ENCODE results near the gene SLC9A8. TPM values are rescaled to one million over a fixed set of nuclear protein-coding genes. Genes with fewer than 3 reads are reported as not detected.

Gene SLC9A8
- total and polyA plus RNA-seq, 2 of the 8 experiments (the other 6 are each of a cell fraction or from before 2014, with no cell fraction given), result 3.2 to 6.2 TPM

DNA sequence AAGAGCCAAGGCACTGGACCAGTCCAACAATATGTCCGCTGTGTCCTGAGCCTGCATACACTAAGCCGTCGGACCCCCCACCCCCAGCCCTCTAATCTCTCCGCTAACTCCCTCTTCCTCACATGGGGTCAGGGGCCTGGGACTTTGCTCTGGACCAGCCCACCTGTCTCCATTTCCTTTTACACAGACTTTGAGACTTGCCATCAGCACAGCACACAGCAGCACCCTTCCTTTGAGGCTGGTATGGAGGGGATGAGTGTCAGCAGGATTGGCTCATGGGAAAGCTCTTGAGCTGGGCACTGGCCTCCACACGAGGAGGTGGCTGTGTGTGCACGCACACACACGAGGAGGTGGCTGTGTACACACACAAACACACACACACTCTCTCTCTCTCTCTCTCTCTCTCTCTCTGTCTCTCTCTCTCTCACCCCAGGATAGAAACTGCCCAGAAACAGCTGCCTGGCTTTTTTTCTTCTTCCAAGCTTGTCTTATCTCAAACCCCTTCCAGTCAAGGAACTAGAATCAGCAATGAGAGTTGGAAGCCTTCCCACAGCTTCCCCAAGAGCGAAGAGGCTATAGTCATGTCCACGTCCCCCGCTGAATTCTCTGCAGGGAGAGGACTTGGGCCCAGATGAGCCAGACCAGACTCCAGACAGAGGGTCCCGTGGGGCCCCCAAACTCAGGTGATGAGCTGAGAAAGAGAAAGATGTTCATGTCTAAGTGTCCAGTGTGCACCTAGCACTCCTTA, 18.6 kb downstream of the SLC9A8 start:
- ChIA-PET CTCF (ENCODE audit: partially characterized antibody) (interaction anchor here (1.2 to 7.7 kb wide), 5 partner anchors 14 to 223 kb away, joined by 3 to 39 read pairs (median 4); no protein-coding TSS in a partner anchor), POLR2A (ENCODE audit: partially characterized antibody) (interaction anchor here (1.1 to 1.4 kb wide), 3 partner anchors 9 to 198 kb away, joined by 3 to 5 read pairs (median 3); partner anchors contain the start of gene SLC9A8)
- no peak overlapping the region for H2AK5ac ChIP-seq (ENCODE audit: low read depth, low read length)
- no peak overlapping the region for H3K56ac ChIP-seq (replicated peaks; ENCODE audit: insufficient read length, low read depth, low read length)
- H2AFZ ChIP-seq (ENCODE audit: low read length), result no peak overlapping the region
- H4K91ac ChIP-seq (replicated peaks; ENCODE audit: insufficient read length, low read length), result no peak overlapping the region
- peaks cover 0 to 2% of the 10 kb centered on the region in 2 experiments for H4K20me1 ChIP-seq (replicated peaks in 1 of 2; ENCODE audit: control insufficient read depth in 1 of 2, insufficient read depth in 2 of 2, low read length in 2 of 2)
- H3K9ac ChIP-seq (replicated peaks in 1 of 4; ENCODE audit: extremely low read depth in 1 of 4, low read depth in 3 of 4, low read length in 3 of 4), result no peak overlapping the region
- H4K5ac ChIP-seq (ENCODE audit: insufficient read length, low read depth, low read length), result no peak overlapping the region
- DNase-seq (ENCODE audit: low read depth in 1 of 2, low spot score in 2 of 2) (no peak), FAIRE-seq (no peak)
- 92% methylated on average over 11 of the region's 11 CpGs; no CpG with 5 or more reads in 1 of the 2 experiments for WGBS, 2 experiments (ENCODE audit: extremely low coverage in 1 of 2, insufficient coverage in 1 of 2, insufficient read length in 1 of 2, insufficient replicate concordance in 2 of 2, low coverage in 1 of 2, low lambda C conversion rate in 2 of 2, missing lambda C conversion rate in 1 of 2)
- no peaks in the 10 kb centered on the region for H3K79me2 ChIP-seq (ENCODE audit: control insufficient read depth in 1 of 2, insufficient read depth in 2 of 2, low read length in 2 of 2)
- no peak overlapping the region for H2BK15ac ChIP-seq (ENCODE audit: low read length)
- no peak overlapping the region for H2BK20ac ChIP-seq (ENCODE audit: low read length)
- TF ChIP-seq SP4 (IDR thresholded peaks at IDR 0.05; ENCODE audit: low read length) (no peak), CHD1 (IDR thresholded peaks at IDR 0.05; ENCODE audit: low read depth, low read length) (no peak)
- TF ChIP-seq, protein P1, sequence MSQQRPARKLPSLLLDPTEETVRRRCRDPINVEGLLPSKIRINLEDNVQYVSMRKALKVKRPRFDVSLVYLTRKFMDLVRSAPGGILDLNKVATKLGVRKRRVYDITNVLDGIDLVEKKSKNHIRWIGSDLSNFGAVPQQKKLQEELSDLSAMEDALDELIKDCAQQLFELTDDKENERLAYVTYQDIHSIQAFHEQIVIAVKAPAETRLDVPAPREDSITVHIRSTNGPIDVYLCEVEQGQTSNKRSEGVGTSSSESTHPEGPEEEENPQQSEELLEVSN (IDR thresholded peaks at IDR 0.05), result no peak
- H3K36me3 ChIP-seq (ENCODE audit: control insufficient read depth in 2 of 4, insufficient read depth in 4 of 4, low read length in 3 of 4), result no peaks in the 10 kb centered on the region; a peak in 1 of 8 replicates
- H3K79me1 ChIP-seq (ENCODE audit: low read depth, low read length), result no peaks in the 10 kb centered on the region
- H3K27me3 ChIP-seq (replicated peaks in 1 of 4; ENCODE audit: control insufficient read depth in 3 of 4, extremely low read depth in 1 of 4, insufficient read depth in 3 of 4, low read length in 3 of 4), result no peaks in the 10 kb centered on the region
- no peak overlapping the region for H3K18ac ChIP-seq (ENCODE audit: extremely low read depth, low read length)
- no peak overlapping the region for H2BK12ac ChIP-seq (ENCODE audit: low read depth, low read length)
- no peak overlapping the region for H3K4ac ChIP-seq (replicated peaks; ENCODE audit: insufficient read length, low read depth, low read length)
- H3K23ac ChIP-seq (ENCODE audit: insufficient read length), result no peak overlapping the region
- H3K4me3 ChIP-seq (ENCODE audit: extremely low read depth in 1 of 4, insufficient read depth in 2 of 4, low read depth in 3 of 4, low read length in 4 of 4), result no peak overlapping the region
- H4K8ac ChIP-seq (ENCODE audit: extremely low read depth, insufficient read depth, low read length), result no peak overlapping the region
- H3K14ac ChIP-seq (ENCODE audit: insufficient read length), result no peak overlapping the region
- H2BK120ac ChIP-seq (replicated peaks; ENCODE audit: low read depth, low read length), result no peak overlapping the region
- H3K4me1 ChIP-seq (replicated peaks in 1 of 4; ENCODE audit: control insufficient read depth in 3 of 4, insufficient read depth in 4 of 4, low read length in 3 of 4), result peaks cover 0 to 8% (median 0%) of the 10 kb centered on the region in 4 experiments; a peak in 3 of 7 replicates
- H3K9me3 ChIP-seq (ENCODE audit: insufficient read depth in 2 of 2, low read depth in 1 of 2, low read length in 1 of 2), result no peaks in the 10 kb centered on the region
- 0 out of 2 replicates have a peak overlapping the region, but pooled peaks have one; percentile 27 for H3K27ac ChIP-seq (ENCODE audit: low read depth, low read length)
- H3K4me2 ChIP-seq (ENCODE audit: insufficient read depth in 1 of 2, low read depth in 2 of 2, low read length in 2 of 2), result no peak overlapping the region
- H2BK5ac ChIP-seq (ENCODE audit: low read depth, low read length), result 0 out of 2 replicates have a peak overlapping the region, but pooled peaks have one; percentile 21
- no peaks in the 10 kb centered on the region; the same call in 1 of the 2 replicates for H3K23me2 ChIP-seq (ENCODE audit: low read depth, low read length)

All from H1 (cell line).